Neural cell (in vitro differentiated cells): ENCODE data around the gene SLC29A1. TPM values are rescaled to one million over a fixed set of nuclear protein-coding genes. Genes with fewer than 3 reads are reported as not detected.

Source experiments
- H2AFZ ChIP-seq: fragments of 200-600, 300-800 bp; sonication (generic), shearing (Covaris generic); 2 replicates; pipeline ENCODE4 v1.6.0; 2014; ENCODE audit warnings: low read depth, mild to moderate bottlenecking, antibody characterized with exemption, low read length, moderate library complexity
- H3F3A ChIP-seq: fragments of 200-600 bp; shearing (Covaris generic); 2 replicates; pipeline ENCODE4 v1.6.1; 2016; ENCODE audit warnings: mild to moderate bottlenecking, moderate library complexity, mixed read lengths, antibody characterized with exemption, low read length; ENCODE audit not compliant: insufficient read depth, poor library complexity, severe bottlenecking
- H3K27ac ChIP-seq: fragments of 200-600, 300-800 bp; sonication (generic), shearing (Covaris generic); 2 replicates; pipeline ENCODE4 v1.5.1; 2014; ENCODE audit warnings: mild to moderate bottlenecking, low read length, moderate library complexity
- H3K27me3 ChIP-seq: fragments of 300-800, 200-600 bp; sonication (generic), shearing (Covaris generic); 2 replicates; pipeline ENCODE4 v1.6.0; 2014; ENCODE audit warnings: mild to moderate bottlenecking, low read depth, low read length, moderate library complexity; ENCODE audit not compliant: insufficient read depth
- H3K36me3 ChIP-seq: fragments of 300-800, 200-600 bp; sonication (generic), shearing (Covaris generic); 2 replicates; pipeline ENCODE4 v1.5.1; 2014; ENCODE audit warnings: mild to moderate bottlenecking, antibody characterized with exemption, low read length, moderate library complexity; ENCODE audit not compliant: insufficient read depth
- H3K4me2 ChIP-seq: fragments of 300-800, 200-600 bp; sonication (generic), shearing (Covaris generic); 2 replicates; pipeline ENCODE4 v1.6.0; 2014; ENCODE audit warnings: mild to moderate bottlenecking, low read length
- H3K4me3 ChIP-seq: fragments of 300-800, 200-600 bp; sonication (generic), shearing (Covaris generic); 2 replicates; pipeline ENCODE4 v1.5.1; 2014; ENCODE audit warnings: mild to moderate bottlenecking, low read length, moderate library complexity
- H3K79me2 ChIP-seq: fragments of 200-600 bp; shearing (Covaris generic); replicated peaks from 2 replicates; pipeline ENCODE4 v1.6.0; 2014; ENCODE audit warnings: mild to moderate bottlenecking, low read length, moderate library complexity; ENCODE audit not compliant: insufficient read depth
- H3K9ac ChIP-seq: fragments of 300-800, 200-600 bp; sonication (generic), shearing (Covaris generic); 2 replicates; pipeline ENCODE4 v1.6.1; 2016; ENCODE audit warnings: mild to moderate bottlenecking, low read length, mixed read lengths
- H3K9me2 ChIP-seq: fragments of 200-600 bp; shearing (Covaris generic); 2 replicates; pipeline ENCODE4 v1.6.1; 2016; ENCODE audit warnings: mild to moderate bottlenecking, low read length, mixed read lengths; ENCODE audit not compliant: insufficient read depth
- H3K9me3 ChIP-seq: fragments of 200-600, 300-800 bp; sonication (generic), shearing (Covaris generic); 2 replicates; pipeline ENCODE4 v1.6.1; 2016; ENCODE audit warnings: mild to moderate bottlenecking, mixed run types, low read length, moderate library complexity, mixed read lengths
- H4K20me1 ChIP-seq: fragments of 200-600 bp; shearing (Covaris generic); 2 replicates; pipeline ENCODE4 v1.6.1; 2016; ENCODE audit warnings: mild to moderate bottlenecking, mixed run types; ENCODE audit not compliant: insufficient read depth
- EP300 ChIP-seq: fragments of 450-650 bp; conservative IDR thresholded peaks from 2 replicates; pipeline ENCODE4 v1.6.1; 2014; ENCODE audit warnings: antibody characterized with exemption, mild to moderate bottlenecking, moderate library complexity; ENCODE audit not compliant: poor library complexity, severe bottlenecking
- EZH2 ChIP-seq: fragments of 200-600, 300-800 bp; shearing (Covaris generic), sonication (generic); IDR thresholded peaks from 2 replicates; pipeline ENCODE4 v1.6.1; 2014; ENCODE audit warnings: antibody characterized with exemption, low read length, borderline replicate concordance, mild to moderate bottlenecking; ENCODE audit not compliant: insufficient read depth, poor library complexity, severe bottlenecking
- MXI1 ChIP-seq: fragments of 450-650 bp; conservative IDR thresholded peaks from 2 replicates; pipeline ENCODE4 v1.6.1; 2014; ENCODE audit warnings: antibody characterized with exemption, mild to moderate bottlenecking; ENCODE audit not compliant: poor library complexity, severe bottlenecking
- POLR2AphosphoS5 ChIP-seq: IDR thresholded peaks from 2 replicates; pipeline ENCODE4 v1.6.1; 2012
- RAD21 ChIP-seq: fragments of 450-650 bp; conservative IDR thresholded peaks from 2 replicates; pipeline ENCODE4 v1.6.1; 2014; ENCODE audit warnings: antibody characterized with exemption, mild to moderate bottlenecking, moderate library complexity
- SMC3 ChIP-seq: fragments of 450-650 bp; conservative IDR thresholded peaks from 2 replicates; pipeline ENCODE4 v1.6.1; 2014; ENCODE audit warnings: antibody characterized with exemption, mild to moderate bottlenecking, moderate library complexity; ENCODE audit not compliant: poor library complexity
- TAF1 ChIP-seq: IDR thresholded peaks from 2 replicates; pipeline ENCODE4 v1.6.1; 2012; ENCODE audit warnings: low read depth
- polyA plus RNA-seq: library from polyadenylated mRNA; depleted of rRNA; stranded (reverse); fragments of >200 nt; gene quantifications from 2 replicates; pipeline ENCODE4 v1.2.3, GENCODE V29; 2014
- TF ChIP-seq, protein P1 (sequence below): fragments of 450-650 bp; IDR thresholded peaks from 2 replicates; pipeline ENCODE4 v1.5.1; 2014; ENCODE audit warnings: antibody characterized with exemption, mild to moderate bottlenecking, moderate library complexity; ENCODE audit not compliant: poor library complexity, severe bottlenecking
- TF ChIP-seq, protein P2 (sequence below): IDR thresholded peaks from 2 replicates; pipeline ENCODE4 v1.6.1; 2012; ENCODE audit warnings: borderline replicate concordance

SLC29A1 gene
- polyA plus RNA-seq, 1 donor from 2014 or later, result 18.9 TPM

DNA sequence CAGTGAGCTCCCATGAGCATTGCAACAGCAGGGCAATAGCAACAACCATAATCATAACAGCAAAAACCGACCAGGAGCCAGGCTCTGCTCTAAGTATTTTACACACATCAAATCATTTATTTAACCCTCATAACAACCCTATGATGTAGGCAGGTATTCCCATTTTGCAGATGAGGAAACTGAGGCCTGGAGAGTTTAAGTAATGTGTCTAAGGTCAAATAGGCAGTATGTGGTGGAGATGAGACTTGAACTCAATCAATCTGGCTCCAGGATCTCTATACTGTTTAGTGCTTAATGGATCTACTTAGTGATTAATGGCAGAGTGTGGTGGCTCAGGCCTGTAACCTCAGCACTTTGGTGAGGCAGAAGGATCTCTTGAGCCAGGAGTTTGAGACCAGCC is 50.2 kb downstream of the SLC29A1 start:
- Histone ChIP-seq H3K27ac (no peak overlapping the region), H2AFZ (no peak overlapping the region), H3K36me3 (peaks cover 6% of the 10 kb centered on the region), H4K20me1 (no peaks in the 10 kb centered on the region), H3K9ac (no peak overlapping the region), H3K9me3 (no peaks in the 10 kb centered on the region), H3K27me3 (no peaks in the 10 kb centered on the region), H3K9me2 (no peaks in the 10 kb centered on the region), H3F3A (no peaks in the 10 kb centered on the region), H3K4me3 (peak overlapping the region; percentile 74), H3K79me2 (peaks cover 17% of the 10 kb centered on the region), H3K4me2 (no peak overlapping the region)
- TF ChIP-seq EZH2, result no peak
- TF ChIP-seq RAD21, result no peak
- TF ChIP-seq MXI1, result no peak
- TF ChIP-seq, protein P1, sequence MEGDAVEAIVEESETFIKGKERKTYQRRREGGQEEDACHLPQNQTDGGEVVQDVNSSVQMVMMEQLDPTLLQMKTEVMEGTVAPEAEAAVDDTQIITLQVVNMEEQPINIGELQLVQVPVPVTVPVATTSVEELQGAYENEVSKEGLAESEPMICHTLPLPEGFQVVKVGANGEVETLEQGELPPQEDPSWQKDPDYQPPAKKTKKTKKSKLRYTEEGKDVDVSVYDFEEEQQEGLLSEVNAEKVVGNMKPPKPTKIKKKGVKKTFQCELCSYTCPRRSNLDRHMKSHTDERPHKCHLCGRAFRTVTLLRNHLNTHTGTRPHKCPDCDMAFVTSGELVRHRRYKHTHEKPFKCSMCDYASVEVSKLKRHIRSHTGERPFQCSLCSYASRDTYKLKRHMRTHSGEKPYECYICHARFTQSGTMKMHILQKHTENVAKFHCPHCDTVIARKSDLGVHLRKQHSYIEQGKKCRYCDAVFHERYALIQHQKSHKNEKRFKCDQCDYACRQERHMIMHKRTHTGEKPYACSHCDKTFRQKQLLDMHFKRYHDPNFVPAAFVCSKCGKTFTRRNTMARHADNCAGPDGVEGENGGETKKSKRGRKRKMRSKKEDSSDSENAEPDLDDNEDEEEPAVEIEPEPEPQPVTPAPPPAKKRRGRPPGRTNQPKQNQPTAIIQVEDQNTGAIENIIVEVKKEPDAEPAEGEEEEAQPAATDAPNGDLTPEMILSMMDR, result no peak
- no peak for TF ChIP-seq POLR2AphosphoS5
- no peak for TF ChIP-seq TAF1
- TF ChIP-seq, protein P2, sequence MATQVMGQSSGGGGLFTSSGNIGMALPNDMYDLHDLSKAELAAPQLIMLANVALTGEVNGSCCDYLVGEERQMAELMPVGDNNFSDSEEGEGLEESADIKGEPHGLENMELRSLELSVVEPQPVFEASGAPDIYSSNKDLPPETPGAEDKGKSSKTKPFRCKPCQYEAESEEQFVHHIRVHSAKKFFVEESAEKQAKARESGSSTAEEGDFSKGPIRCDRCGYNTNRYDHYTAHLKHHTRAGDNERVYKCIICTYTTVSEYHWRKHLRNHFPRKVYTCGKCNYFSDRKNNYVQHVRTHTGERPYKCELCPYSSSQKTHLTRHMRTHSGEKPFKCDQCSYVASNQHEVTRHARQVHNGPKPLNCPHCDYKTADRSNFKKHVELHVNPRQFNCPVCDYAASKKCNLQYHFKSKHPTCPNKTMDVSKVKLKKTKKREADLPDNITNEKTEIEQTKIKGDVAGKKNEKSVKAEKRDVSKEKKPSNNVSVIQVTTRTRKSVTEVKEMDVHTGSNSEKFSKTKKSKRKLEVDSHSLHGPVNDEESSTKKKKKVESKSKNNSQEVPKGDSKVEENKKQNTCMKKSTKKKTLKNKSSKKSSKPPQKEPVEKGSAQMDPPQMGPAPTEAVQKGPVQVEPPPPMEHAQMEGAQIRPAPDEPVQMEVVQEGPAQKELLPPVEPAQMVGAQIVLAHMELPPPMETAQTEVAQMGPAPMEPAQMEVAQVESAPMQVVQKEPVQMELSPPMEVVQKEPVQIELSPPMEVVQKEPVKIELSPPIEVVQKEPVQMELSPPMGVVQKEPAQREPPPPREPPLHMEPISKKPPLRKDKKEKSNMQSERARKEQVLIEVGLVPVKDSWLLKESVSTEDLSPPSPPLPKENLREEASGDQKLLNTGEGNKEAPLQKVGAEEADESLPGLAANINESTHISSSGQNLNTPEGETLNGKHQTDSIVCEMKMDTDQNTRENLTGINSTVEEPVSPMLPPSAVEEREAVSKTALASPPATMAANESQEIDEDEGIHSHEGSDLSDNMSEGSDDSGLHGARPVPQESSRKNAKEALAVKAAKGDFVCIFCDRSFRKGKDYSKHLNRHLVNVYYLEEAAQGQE, result no peak
- TF ChIP-seq EP300, result no peak
- no peak for TF ChIP-seq SMC3

DNA sequence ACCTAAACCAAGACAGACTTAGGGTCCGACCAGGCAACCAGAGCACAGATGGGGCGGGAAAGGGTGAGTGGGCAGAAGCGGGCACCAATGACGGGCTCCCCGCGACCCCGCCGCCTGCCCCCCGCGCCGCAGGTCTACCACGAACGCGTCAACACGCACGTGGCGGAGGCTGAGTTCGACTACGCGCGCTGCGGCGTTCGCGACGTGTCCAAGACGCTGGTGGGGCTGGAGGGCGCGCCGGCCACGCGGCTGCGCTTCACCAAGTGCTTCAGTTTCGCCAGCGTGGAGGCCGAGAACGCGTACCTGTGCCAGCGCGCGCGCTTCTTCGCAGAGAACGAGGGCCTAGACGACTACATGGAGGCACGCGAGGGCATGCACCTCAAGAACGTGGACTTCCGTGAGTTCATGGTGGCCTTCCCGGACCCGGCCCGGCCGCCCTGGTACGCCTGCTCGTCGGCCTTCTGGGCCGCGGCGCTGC is 51.9 kb downstream of the SLC29A1 start:
- no peaks in the 10 kb centered on the region for H3K27me3 ChIP-seq
- H3K4me3 ChIP-seq, result no peak overlapping the region
- peaks cover 6% of the 10 kb centered on the region for H3K36me3 ChIP-seq
- no peak overlapping the region for H3K9ac ChIP-seq
- no peaks in the 10 kb centered on the region for H4K20me1 ChIP-seq
- H3K9me2 ChIP-seq, result no peaks in the 10 kb centered on the region
- H3K4me2 ChIP-seq, result no peak overlapping the region
- peaks cover 17% of the 10 kb centered on the region for H3K79me2 ChIP-seq
- H2AFZ ChIP-seq, result no peak overlapping the region
- H3F3A ChIP-seq, result no peaks in the 10 kb centered on the region
- no peaks in the 10 kb centered on the region for H3K9me3 ChIP-seq
- H3K27ac ChIP-seq, result no peak overlapping the region
- TF ChIP-seq RAD21, result no peak
- no peak for TF ChIP-seq MXI1
- no peak for TF ChIP-seq TAF1
- no peak for TF ChIP-seq EP300
- no peak for TF ChIP-seq POLR2AphosphoS5
- TF ChIP-seq, protein P1, result no peak
- TF ChIP-seq, protein P2, result no peak
